GM20431 (cell line): ENCODE data around the gene STK32A.
"Not testable (repeated sequence)": the region's sequence is repeated elsewhere in the genome, so short reads cannot be mapped to it uniquely, and the experiment has no call there.

ENCODE experiments used
- in situ Hi-C: fragments of 300-500 bp; cut with MseI, MboI; formaldehyde crosslinking; loops from one replicate; pipeline ENCODE4 v1.15.0; 2020; ENCODE audit warnings: low sequenced_read_pairs; ENCODE audit not compliant: unreplicated experiment

STK32A gene

DNA sequence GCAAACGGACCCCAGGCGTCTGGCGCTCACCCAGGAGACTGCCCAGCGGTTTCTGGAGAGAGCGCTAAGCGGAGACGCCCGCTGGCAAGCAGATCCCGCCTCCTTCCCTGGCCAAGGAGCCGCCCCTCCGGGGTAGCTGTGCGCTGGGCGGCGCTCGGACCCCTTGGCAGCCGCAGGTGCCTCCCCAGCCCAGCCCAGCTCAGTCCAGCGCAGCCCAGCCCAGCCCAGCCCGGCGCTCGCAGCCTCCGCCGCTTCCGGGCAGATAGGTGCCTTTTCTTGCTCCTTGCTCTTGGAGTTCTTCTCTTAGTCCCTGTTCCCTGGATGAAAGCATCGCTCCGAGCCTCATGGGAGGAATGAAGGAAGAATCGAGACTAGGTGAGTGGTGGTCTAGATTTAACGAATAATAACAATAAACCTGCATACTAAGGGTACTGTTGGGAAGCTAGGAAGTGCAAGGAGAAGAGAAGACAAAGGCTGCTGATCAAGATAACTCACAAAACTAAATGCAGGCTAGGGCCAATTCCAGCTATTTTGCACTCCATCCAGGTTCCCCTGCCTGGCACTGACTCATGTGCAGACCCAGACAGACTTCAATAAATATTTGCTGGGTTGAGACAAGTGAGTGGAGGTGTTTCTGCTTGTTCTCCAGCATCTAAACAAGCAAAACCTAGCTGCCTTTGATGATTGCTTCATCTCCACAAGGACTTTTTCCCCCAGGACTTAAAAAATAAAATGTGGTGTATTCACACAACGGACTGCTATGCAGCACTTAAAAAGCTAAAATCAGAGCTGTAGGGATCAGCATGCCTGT, at the start of gene STK32A:
Gene STK32A (plus strand): TSS at position 202 of the 811 bp plus-strand sequence. CDS start 4,609 bp downstream, outside the sequence.
- in situ Hi-C loops, result no loop called here

DNA sequence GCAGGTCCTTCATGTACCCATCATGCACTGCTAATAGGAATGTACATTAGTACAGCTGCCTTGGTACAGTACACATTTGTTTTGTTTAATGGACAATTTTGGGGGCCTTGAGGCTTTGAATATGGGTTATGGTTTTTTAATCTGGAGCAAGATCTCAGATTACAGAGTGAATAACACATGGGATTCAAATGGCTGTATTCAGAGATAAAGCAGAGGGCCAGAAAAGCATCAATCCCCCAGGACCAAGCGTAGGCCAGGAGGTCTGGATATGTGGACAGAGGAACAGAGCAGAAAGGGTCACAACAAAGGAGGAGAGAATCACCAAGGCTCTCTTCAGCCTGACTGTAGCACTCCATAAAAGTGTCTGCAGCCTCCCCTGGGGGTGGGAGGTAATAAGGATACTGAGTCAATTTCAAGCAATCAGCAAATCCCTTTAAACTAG, 47.7 kb upstream of the STK32A start:
- in situ Hi-C loops, result loop anchor here (25.0 kb wide), 1 partner anchor 100 kb away; no protein-coding TSS in a partner anchor

DNA sequence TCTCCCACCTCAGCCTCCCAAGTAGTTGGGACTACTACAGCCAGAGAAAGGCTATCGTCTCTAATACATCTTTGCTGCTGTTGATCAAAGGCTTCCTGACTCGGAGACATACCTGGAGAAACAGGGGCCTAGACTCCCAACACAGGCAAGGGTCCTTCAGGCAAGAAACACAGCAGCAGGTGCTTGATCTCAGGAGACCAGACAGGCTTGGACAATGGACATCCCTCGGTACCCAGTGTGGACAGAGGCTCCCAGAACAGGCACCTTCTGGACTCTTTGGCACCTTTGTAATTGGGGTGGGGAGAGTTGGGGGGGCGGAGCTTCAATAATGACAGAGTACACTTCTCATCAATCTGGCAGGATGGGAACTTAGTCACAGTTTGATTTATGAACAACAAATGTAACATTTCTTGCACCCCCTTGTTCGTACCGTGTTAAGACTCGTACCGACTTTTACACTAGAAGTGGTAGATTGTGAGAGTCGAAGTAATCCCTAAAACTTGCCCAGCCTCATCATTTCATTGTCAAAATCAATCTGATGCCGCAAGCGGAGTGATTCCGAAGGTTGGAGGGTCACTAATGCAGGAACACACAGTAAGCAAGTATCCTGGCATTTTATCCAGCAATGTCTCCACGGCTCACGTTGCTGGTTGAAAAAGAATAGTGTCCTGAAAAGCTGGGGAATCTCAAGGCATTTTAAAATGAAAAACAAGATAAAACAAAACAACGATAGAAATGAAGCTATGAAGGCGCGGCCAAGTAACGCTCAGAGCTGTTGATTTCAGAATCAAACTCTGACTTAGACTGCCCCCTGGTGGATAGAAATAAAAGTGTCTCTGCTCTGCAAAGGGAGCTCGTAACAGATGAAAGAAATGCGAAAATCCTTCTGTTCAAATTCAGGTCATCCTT, 46.4 kb upstream of the STK32A start:
- in situ Hi-C loops, result loop anchor here (25.0 kb wide), 1 partner anchor 101 kb away; no protein-coding TSS in a partner anchor

DNA sequence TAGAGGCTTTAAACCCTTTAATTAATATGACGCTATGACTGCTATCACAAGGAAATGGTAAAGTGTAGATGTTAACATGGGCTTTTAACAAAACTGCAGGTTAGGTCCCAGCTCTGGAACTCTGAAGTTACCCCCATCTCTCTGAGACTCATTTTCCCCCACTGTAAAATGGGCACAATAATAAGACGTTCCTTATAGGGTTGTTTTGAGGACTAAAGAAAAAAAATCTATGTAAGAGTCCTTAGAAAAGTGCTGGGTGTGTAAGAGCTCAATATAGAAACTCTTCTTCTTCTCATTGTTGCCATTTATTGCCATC, 45.8 kb upstream of the STK32A start:
- in situ Hi-C loops, result loop anchor here (25.0 kb wide), 1 partner anchor 102 kb away; no protein-coding TSS in a partner anchor

DNA sequence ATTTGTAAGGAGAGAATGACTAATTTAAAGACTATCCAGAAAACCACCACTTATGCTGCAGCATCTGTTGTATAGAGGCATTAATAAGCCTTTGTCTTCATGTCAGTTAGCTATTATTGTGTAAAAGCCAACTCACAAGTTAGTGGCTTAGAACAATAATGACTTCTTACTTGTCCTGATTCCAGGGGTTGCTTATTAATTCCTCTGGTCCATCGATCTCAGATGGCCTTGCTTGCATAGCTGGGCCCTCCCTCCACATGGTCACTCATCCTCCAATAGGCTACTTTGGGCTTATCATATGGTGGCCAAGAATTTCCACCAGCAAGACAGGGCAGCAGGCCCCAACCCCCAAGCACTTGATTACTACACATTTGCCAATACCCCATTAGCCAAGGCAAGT, 44.5 kb upstream of the STK32A start:
- in situ Hi-C loops, result loop anchor here (25.0 kb wide), 1 partner anchor 103 kb away; no protein-coding TSS in a partner anchor

DNA sequence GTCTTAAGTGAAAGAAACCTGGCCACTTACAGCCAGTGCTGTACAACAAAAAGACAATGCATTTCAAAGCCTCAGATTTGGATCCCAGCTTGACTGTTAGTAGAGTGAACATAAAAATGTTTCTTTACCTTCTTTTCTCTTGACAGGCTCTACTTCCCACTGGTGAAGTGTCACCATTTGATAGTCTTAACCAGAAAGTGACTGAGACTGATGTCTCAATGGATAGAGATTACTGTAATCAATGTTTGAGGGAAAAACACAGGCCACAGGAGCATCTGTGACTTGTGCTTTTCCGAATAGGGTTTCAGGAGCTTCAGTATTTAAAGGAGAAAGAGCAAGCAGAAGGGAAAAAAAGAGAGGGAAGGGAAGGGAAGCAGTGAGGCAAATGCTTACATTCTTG, 41.7 kb upstream of the STK32A start:
- in situ Hi-C loops, result loop anchor here (25.0 kb wide), 1 partner anchor 106 kb away; no protein-coding TSS in a partner anchor

DNA sequence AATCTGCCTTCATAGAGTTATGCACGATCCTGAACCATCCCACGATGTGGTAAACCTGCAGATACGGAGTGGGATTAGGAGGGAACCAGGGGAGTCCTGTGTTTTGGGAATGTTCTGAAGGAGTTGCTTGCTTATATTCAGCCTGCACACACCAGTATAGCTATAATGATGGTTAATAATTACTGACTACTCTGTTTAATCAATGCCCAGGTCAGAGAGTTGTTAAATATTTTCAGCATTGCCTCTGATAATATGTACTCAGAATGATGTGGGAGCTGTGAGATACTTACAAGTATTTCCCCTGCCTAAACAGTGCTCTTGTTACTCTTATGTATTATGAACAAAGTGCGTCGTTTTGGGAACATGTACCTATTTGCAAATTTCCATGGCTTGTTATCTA, 34.8 kb upstream of the STK32A start:
- in situ Hi-C loops, result no loop called here

DNA sequence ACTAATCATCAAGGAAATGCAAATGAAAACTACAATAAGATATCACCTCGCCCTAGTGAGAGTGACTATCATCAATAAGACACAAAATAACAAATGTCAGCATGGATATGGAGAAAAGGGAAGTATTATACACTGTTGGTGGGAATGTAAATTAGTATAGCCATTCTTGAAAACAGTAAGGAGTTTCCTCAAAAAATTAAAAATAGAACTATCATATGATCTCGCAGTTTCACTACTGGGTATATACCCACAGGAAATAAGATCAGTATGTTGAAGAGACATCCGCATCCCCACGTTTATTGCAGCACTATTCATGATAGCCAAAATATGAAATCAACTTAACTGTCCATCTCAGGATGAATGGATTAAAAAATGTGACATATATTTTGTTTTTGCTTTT, 31.6 kb upstream of the STK32A start:
- in situ Hi-C loops, result no loop called here

DNA sequence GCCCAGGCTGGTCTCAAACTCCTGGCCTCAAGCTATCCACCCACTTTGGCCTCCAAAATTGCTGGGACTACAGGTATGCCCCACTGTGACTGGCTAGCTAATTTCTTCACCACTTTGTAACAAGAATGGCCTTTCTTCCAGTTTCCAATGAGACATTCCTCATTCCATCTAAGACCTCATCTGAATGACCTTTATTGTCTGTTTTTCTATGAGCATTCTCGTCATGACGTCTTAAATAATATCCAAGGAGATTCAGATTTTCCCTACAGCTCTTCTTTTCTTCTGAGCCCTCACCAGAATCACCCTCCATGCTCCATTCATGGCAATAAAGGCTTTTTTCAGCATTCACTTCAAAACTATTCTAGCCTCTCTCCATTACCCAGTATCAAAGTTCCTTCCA, 30.2 kb upstream of the STK32A start:
- in situ Hi-C loops, result no loop called here

DNA sequence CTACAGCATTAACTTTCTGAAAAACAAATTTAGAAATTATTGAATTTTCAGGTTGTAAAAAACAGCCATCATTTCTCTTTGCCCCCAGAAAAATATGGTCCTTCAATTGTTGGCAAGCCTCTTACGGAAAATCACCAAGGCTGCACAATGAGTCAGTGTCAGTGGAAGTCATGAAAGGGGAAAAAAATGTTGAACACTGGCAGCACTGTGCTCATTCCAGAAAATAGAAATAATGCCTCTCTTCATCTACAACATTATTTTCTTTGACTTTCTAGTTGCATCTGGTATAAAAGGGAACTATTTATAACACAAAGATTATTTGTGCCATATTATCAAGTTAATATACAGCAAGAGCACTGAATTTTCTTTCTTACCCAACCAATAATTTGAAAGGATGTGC, 26.7 kb upstream of the STK32A start:
- in situ Hi-C loops, result no loop called here

DNA sequence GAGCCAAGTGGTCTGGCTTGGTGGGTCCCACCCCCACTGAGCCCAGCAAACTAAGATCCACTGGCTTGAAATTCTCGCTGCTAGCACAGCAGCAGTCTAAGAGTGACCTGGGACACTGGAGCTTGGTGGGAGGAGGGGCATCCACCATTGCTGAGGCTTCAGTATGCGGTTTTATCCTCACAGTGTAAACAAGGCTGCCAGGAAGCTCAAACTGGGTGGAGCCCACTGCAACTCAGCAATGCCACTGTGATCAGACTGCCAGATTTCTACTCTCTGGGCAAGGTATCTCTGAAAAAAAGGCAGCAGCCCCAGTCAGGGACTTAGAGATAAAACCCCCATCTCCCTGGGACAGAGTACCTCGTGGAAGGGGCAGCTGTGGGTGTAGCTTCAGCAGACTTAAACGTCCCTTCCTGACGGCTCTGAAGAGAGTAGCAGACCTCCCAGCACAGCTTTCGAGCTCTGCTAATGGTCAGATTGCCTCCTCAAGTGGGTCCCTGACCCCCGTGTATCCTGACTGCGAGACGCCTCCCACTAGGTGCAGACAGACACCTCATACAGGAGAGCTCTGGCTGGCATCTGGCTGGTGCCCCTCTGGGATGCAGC, 18.2 kb upstream of the STK32A start:
- in situ Hi-C loops, result no loop called here

DNA sequence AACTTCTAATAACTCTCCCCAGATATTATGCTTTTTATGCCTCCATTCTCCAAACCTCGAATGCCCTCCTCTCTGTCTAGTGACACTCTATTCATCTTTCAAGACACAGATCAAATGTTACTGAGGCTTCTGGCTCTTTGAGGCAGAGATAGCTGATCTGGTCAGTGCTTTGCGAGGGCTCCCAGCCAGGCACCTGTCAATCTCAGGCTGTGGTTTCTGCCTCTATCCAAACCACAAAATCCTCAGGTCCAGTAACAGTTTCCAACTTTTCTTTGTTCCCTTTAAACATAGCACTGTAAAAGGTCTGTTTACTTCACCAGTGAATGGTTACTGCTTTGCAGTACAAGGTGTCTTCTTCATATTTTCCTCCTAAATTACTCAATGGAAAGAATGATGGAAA, 11.5 kb upstream of the STK32A start:
- in situ Hi-C loops, result no loop called here

DNA sequence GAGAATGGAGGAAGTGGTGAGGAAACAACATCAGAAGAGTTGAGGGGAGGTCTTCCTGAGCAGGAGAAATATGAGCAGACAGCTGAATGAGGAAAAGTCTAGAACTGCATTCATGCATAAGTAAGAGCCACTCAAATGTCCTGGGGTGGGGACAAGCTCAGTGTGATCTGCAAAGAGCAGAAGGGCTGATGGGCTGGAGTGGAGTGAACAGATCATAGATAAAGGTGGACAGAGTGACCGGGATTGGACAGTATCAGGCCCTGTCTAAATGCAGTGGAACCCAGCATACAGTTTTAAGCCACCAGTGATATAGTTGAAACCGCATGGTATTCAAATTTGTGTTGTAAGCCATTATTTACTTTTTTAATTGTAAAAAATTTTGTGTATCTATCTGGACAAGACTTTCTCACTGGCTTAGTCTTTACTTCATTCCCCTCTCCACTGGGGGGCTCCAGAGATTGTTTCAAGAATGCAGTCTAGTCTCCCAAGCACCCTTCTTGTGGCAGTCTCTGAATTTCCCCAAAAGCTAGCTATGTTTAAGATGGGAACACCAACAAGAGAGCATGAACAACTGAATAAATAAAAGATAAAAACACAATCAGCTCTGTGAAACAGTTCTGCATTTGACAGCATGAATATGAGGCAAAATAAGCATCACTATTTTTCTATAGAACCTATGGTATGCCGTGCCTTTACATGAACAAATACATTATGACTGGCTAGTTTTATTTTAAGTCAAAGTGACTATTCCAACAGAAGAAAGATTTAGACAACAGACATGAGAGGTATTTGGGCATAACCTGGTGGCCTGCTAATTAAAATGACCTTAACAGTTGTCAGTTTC, 10.7 kb upstream of the STK32A start:
- in situ Hi-C loops, result no loop called here

DNA sequence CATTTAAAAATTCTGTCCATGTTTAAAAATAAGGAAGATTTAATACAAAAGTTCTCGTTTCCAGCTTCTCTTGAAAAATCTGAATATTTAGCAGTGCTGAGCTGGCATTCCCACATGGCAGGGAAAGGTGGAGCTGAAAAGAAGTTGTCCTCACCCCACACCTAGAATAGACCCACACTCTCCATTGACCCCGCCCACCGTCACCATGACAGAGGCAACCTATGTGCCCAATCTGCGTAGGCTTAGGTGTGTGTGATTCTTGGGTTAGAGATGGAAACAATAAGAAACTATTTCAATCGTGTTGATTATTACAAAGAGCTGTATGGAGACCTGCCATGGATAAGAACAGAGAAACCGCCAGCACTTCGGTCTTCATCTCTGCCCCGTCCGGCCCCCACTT, 8.9 kb upstream of the STK32A start:
- in situ Hi-C loops, result no loop called here

DNA sequence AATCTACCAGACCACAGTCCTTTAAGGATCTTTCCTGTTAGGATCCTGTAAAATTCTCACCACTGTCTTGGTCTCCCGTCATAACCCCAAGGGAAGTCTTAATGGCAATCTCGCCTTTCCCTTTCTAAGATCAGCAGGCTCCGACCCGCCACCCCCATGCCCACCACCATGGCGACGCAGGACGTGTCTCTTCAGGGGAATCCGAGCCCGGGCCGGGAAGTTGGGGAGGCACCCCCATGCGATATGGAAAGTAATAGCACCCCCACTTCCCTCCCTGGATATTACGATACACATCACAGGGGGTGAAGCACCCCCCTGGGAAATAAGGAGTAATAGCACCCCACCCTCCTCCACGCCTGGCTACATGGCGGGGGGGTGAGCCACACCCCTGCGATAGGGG, 8.3 kb upstream of the STK32A start:
- in situ Hi-C loops, result no loop called here

DNA sequence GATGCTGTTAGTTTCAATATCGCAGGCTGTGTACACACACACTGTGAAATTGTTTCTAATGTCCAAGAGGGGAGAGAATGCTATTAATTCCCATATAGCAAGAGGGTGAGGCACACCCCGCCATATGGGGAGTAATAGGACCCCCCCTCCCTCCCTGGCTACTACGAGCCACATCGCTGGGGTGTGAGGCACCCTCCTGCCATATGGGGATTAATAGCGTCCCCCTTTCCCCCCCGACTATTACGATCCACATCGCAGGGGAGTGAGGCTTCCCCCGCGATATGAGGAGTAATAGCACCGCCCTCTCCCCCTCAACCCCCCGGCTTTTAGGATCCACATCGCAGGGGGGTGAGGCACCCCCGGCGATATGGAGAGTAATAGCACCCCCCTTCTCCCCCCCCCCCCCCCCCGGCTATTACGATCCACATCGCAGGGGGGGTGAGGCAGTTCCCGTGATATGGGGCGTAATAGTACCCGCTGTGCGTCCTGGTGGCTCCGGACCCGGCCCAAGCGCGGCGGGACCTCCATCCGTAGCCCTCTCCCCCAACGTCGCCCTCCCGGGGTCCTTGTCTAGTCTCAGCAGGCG, 494 bp upstream of the STK32A start:
- in situ Hi-C loops, result no loop called here

DNA sequence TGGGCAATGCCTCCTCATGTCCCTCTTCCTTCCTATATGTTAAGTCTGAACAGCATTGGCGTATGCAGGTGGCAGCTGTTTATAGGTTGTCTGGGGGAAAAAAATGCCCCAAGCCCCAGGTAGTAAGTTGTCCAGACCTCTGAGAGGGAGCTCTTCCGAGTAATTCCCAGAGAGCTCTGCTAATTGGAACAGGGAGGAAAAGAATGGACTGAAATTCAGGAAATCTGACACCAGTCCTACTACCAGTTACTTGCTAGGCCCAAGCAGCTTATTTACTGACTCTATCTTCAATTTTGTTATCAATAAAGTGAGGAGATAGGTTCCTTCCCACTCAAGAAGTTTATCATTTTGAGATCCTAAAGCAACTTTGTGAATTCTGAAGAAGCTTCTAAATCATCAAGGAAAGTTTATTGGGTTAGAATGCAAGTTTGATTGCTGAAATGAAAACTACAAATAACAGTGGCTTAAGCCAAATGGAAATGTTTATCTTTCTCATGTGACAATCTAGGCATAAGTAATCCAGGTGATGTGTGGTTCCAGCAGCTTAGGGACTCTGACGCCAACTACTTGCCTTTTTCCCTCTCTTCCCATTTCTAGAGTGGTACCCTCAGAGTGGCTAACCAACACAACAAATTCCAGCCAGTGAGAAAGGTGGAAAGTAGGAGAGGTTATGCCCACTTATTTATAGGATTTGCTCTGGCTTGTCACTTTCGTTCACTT, 5.6 kb downstream of the STK32A start:
- in situ Hi-C loops, result no loop called here

DNA sequence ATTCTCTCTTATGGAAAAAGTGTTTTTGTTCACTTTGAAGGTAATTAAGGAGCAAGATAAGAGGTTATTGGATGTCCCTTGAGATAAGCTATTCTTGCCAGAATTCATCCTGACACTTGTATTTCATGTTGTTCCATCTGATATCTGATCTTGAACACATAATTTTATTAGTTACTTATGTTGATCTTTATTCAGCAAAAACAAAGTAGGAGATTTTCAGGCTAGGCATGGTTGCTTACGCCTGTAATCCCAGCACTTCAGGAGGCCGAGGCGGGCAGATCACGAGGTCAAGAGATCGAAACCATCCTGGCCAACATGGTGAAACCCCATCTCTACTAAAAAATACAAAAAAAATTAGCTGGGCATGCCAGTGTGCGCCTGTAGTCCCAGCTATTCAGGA, 8.4 kb downstream of the STK32A start:
- in situ Hi-C loops, result not testable (repeated sequence)
